ENCODE measurements around the gene SCUBE1. TPM values are rescaled to one million over a fixed set of nuclear protein-coding genes. Genes with fewer than 3 reads are reported as not detected.

SCUBE1 gene
- total RNA-seq, 5 donors from 2014 or later (not counting 1 experiment from before 2014, with no cell fraction given) = 0.03 to 0.10 TPM; not detected in 3

- 32% methylated on average over 63 of the region's 65 CpGs for WGBS (ENCODE audit: insufficient coverage)
- peaks cover 0 to 16% of the 10 kb centered on the region in 2 experiments for H3K4me1 ChIP-seq (ENCODE audit: control insufficient read depth in 1 of 2, extremely low read depth in 1 of 2, insufficient read depth in 2 of 2, low read length in 2 of 2)
- POLR2A ChIA-PET = no interaction called here
- Mint-ChIP-seq H3K9me3 (no peaks in the 10 kb centered on the region), H3K36me3 (no peaks in the 10 kb centered on the region), H3K4me3 (peak overlapping the region in 2 of 3 donors; percentile 7 to 39), H3K27ac (no peak overlapping the region), H3K4me1 (peaks cover 6 to 31% (median 20%) of the 10 kb centered on the region in 3 donors), H3K27me3 (peaks cover 60 to 64% of the 10 kb centered on the region in 2 donors)
- H3K9me3 ChIP-seq = no peaks in the 10 kb centered on the region
- ATAC-seq (replicated peaks in 1 of 4) = peak in 1 of 4 experiments; percentile 7
- no peak overlapping the region for H3K4me3 ChIP-seq (ENCODE audit: control insufficient read depth in 1 of 2, extremely low read depth in 1 of 2, low read length in 1 of 2)
- H3K27me3 ChIP-seq (replicated peaks in 1 of 2; ENCODE audit: control insufficient read depth in 2 of 2, extremely low read depth in 1 of 2, insufficient read depth in 2 of 2, low read length in 1 of 2) = peaks cover 0 to 67% of the 10 kb centered on the region in 2 experiments
- no peaks in the 10 kb centered on the region for H3K36me3 ChIP-seq (ENCODE audit: control insufficient read depth in 2 of 2, extremely low read depth in 1 of 2, insufficient read depth in 1 of 2, low read length in 1 of 2)
- peak in 1 of 35 experiments; percentile 16 for DNase-seq
- CTCF ChIA-PET = interaction anchor here (0.5 to 3.8 kb wide), 5 partner anchors 9 to 111 kb away, joined by 3 to 20 read pairs (median 3); no protein-coding TSS in a partner anchor
- H3K27ac ChIP-seq (ENCODE audit: low read length) = no peak overlapping the region
These were observed 723 bp upstream of the SCUBE1 start for GRCh38 chr22:43343670-43344519.

DNA sequence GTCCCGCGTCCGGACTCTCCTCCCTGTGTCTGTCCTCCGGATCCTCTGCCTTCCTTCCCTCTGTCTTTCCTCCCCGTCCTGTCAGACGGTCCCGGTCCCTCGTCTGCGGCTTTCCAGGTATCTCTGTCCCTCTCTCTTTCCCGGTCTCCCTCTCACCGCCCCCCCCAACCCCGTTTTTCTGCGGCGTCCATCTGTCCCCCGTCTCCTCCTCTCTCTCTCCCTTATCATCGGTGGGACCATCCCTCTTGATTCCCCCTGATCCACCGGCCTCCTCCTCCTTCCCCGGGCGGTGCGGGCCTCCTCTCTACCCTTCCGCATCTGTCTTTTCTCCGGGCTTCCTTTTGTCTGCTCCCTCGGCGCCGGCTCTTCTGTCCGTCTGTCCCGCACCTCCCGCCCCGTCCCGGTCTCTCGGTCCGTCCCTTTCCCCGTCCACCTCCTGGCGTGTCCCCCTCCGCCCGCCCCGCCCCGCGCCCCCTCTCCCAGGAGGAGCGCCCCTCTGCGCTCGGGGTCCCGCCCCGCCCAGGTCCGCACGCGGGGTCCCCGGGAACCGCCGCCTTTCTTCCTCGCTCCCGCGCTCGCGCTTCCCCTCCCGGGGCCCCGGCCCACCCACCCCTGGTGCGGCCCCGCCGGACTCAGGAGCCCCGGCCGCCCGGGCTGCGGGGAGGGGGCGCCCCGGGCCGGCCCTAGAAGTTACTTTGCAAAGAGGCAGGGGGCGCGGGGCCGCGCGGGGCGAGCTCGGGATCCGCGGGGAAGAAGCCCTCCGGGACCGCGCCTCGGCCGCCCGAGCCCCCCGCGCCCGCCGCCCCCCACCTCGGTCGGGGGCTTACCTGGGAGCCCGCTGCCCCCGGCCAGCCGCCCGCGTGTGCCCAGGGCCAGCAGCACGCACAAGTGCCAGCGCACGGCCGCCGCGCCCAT, 568 bp downstream of the SCUBE1 start:
- peak overlapping the region in 2 of 3 donors; percentile 39 to 64 for H3K4me3 Mint-ChIP-seq
- Histone ChIP-seq H3K27ac (ENCODE audit: low read length) (no peak overlapping the region), H3K4me1 (ENCODE audit: control insufficient read depth in 1 of 2, extremely low read depth in 1 of 2, insufficient read depth in 2 of 2, low read length in 2 of 2) (peaks cover 0 to 16% of the 10 kb centered on the region in 2 experiments), H3K36me3 (ENCODE audit: control insufficient read depth in 2 of 2, extremely low read depth in 1 of 2, insufficient read depth in 1 of 2, low read length in 1 of 2) (no peaks in the 10 kb centered on the region), H3K4me3 (ENCODE audit: control insufficient read depth in 1 of 2, extremely low read depth in 1 of 2, low read length in 1 of 2) (no peak overlapping the region), H3K27me3 (replicated peaks in 1 of 2; ENCODE audit: control insufficient read depth in 2 of 2, extremely low read depth in 1 of 2, insufficient read depth in 2 of 2, low read length in 1 of 2) (peaks cover 0 to 66% of the 10 kb centered on the region in 2 experiments), H3K9me3 (no peaks in the 10 kb centered on the region)
- H3K27ac Mint-ChIP-seq = no peak overlapping the region
- H3K36me3 Mint-ChIP-seq = no peaks in the 10 kb centered on the region
- ChIA-PET CTCF (no interaction called here), POLR2A (no interaction called here)
- H3K9me3 Mint-ChIP-seq = no peaks in the 10 kb centered on the region
- DNase-seq (no peak), ATAC-seq (replicated peaks in 1 of 4) (no peak)
- 4% methylated on average over 81 of the region's 99 CpGs for WGBS (ENCODE audit: insufficient coverage)
- peaks cover 6 to 31% (median 20%) of the 10 kb centered on the region in 3 donors for H3K4me1 Mint-ChIP-seq
- H3K27me3 Mint-ChIP-seq = peaks cover 50 to 54% of the 10 kb centered on the region in 2 donors

GRCh38 chr22:43341565-43341964, 1.6 kb downstream of the SCUBE1 start:
- ATAC-seq (replicated peaks in 1 of 4) = no peak
- Mint-ChIP-seq H3K27ac (no peak overlapping the region), H3K4me3 (peak overlapping the region in 2 of 3 donors; percentile 43 to 64), H3K27me3 (peaks cover 43 to 50% of the 10 kb centered on the region in 2 donors), H3K9me3 (no peaks in the 10 kb centered on the region), H3K4me1 (peaks cover 4 to 28% (median 20%) of the 10 kb centered on the region in 3 donors), H3K36me3 (no peaks in the 10 kb centered on the region)
- no peaks in the 10 kb centered on the region for H3K9me3 ChIP-seq
- peaks cover 0 to 15% of the 10 kb centered on the region in 2 experiments for H3K4me1 ChIP-seq (ENCODE audit: control insufficient read depth in 1 of 2, extremely low read depth in 1 of 2, insufficient read depth in 2 of 2, low read length in 2 of 2)
- ChIA-PET POLR2A (no interaction called here), CTCF (no interaction called here)
- DNase-seq = no peak
- 64% methylated on average over 5 of the region's 7 CpGs for WGBS (ENCODE audit: insufficient coverage)
- no peaks in the 10 kb centered on the region for H3K36me3 ChIP-seq (ENCODE audit: control insufficient read depth in 2 of 2, extremely low read depth in 1 of 2, insufficient read depth in 1 of 2, low read length in 1 of 2)
- peaks cover 0 to 66% of the 10 kb centered on the region in 2 experiments for H3K27me3 ChIP-seq (replicated peaks in 1 of 2; ENCODE audit: control insufficient read depth in 2 of 2, extremely low read depth in 1 of 2, insufficient read depth in 2 of 2, low read length in 1 of 2)
- H3K4me3 ChIP-seq (ENCODE audit: control insufficient read depth in 1 of 2, extremely low read depth in 1 of 2, low read length in 1 of 2) = no peak overlapping the region
- H3K27ac ChIP-seq (ENCODE audit: low read length) = no peak overlapping the region

DNA sequence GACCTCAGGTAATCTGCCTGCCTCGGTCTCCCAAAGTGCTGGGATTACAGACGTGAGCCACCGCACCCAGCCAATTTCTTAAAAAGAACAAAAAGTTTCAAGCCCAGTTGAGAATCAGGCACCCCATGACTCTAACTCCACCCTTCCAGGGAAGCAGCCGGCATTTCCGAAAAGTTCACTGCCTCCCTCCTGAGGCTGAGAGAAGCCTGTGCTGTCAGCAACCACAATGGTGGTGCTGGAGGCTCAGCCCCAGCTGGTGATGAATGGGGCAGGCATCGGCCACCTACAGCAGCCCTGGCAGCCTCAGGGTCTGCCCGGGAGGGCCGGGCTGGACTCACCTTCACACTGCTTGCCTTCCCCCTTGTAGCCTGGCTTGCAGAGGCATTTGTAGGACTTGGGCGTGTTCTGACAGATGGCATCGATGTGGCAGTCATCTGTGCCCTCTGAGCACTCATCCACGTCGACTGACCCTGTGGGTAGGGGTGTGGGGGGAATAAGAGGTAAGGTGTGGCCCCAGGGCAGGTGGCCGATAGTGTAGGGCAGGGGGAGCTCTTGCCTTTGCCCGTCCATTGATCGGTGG, 4.3 kb downstream of the SCUBE1 start:
- ChIA-PET POLR2A (interaction anchor here in 1 of 2 donors (0.6 kb wide), 1 partner anchor 597 kb away, joined by 3 read pairs; no protein-coding TSS in a partner anchor), CTCF (no interaction called here)
- no peak overlapping the region for H3K27ac Mint-ChIP-seq
- Histone ChIP-seq H3K9me3 (no peaks in the 10 kb centered on the region), H3K36me3 (ENCODE audit: control insufficient read depth in 2 of 2, extremely low read depth in 1 of 2, insufficient read depth in 1 of 2, low read length in 1 of 2) (no peaks in the 10 kb centered on the region), H3K27ac (ENCODE audit: low read length) (no peak overlapping the region), H3K4me1 (ENCODE audit: control insufficient read depth in 1 of 2, extremely low read depth in 1 of 2, insufficient read depth in 2 of 2, low read length in 2 of 2) (peaks cover 0 to 7% of the 10 kb centered on the region in 2 experiments), H3K27me3 (replicated peaks in 1 of 2; ENCODE audit: control insufficient read depth in 2 of 2, extremely low read depth in 1 of 2, insufficient read depth in 2 of 2, low read length in 1 of 2) (peaks cover 0 to 39% of the 10 kb centered on the region in 2 experiments), H3K4me3 (ENCODE audit: control insufficient read depth in 1 of 2, extremely low read depth in 1 of 2, low read length in 1 of 2) (no peak overlapping the region)
- peaks cover 0 to 16% (median 9%) of the 10 kb centered on the region in 3 donors for H3K4me1 Mint-ChIP-seq
- WGBS (ENCODE audit: insufficient coverage) = 91% methylated on average over 12 of the region's 15 CpGs
- H3K36me3 Mint-ChIP-seq = no peaks in the 10 kb centered on the region
- ATAC-seq (replicated peaks in 1 of 4) = no peak
- DNase-seq = no peak
- H3K9me3 Mint-ChIP-seq = no peaks in the 10 kb centered on the region
- no peak overlapping the region for H3K4me3 Mint-ChIP-seq
- peaks cover 27% of the 10 kb centered on the region in 2 donors for H3K27me3 Mint-ChIP-seq

DNA sequence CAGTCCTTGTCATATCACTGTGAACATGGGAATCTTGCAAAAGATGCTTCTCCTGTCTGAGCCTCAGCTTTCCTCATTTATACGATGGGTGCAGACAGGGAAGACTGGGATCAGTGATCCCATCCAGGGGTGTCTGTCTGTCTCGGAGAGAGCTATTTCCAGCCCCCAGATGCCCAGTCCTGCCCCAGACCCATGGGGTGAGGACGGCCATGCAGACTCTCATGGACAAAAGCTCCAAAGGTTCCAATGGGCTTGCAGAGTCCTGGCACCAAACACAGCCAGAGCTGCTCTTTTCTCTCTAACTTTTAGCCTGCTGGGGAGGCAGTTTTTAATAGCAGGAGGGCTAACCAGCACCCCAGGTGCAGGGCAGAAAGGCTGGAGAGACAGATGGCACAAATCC, 5.2 kb downstream of the SCUBE1 start:
- Histone ChIP-seq H3K27ac (ENCODE audit: low read length) (no peak overlapping the region), H3K36me3 (ENCODE audit: control insufficient read depth in 2 of 2, extremely low read depth in 1 of 2, insufficient read depth in 1 of 2, low read length in 1 of 2) (no peaks in the 10 kb centered on the region), H3K27me3 (replicated peaks in 1 of 2; ENCODE audit: control insufficient read depth in 2 of 2, extremely low read depth in 1 of 2, insufficient read depth in 2 of 2, low read length in 1 of 2) (peaks cover 0 to 39% of the 10 kb centered on the region in 2 experiments), H3K9me3 (no peaks in the 10 kb centered on the region), H3K4me1 (ENCODE audit: control insufficient read depth in 1 of 2, extremely low read depth in 1 of 2, insufficient read depth in 2 of 2, low read length in 2 of 2) (peaks cover 0 to 5% of the 10 kb centered on the region in 2 experiments), H3K4me3 (ENCODE audit: control insufficient read depth in 1 of 2, extremely low read depth in 1 of 2, low read length in 1 of 2) (no peak overlapping the region)
- WGBS (ENCODE audit: insufficient coverage) = 83% methylated on average over 2 of the region's 3 CpGs
- Mint-ChIP-seq H3K4me1 (peaks cover 0 to 16% (median 9%) of the 10 kb centered on the region in 3 donors), H3K9me3 (no peaks in the 10 kb centered on the region), H3K27ac (no peak overlapping the region), H3K4me3 (no peak overlapping the region), H3K36me3 (no peaks in the 10 kb centered on the region), H3K27me3 (peaks cover 25 to 27% of the 10 kb centered on the region in 2 donors)
- no peak for DNase-seq
- POLR2A ChIA-PET = no interaction called here
- no peak for ATAC-seq (replicated peaks in 1 of 4)
- CTCF ChIA-PET = no interaction called here

DNA sequence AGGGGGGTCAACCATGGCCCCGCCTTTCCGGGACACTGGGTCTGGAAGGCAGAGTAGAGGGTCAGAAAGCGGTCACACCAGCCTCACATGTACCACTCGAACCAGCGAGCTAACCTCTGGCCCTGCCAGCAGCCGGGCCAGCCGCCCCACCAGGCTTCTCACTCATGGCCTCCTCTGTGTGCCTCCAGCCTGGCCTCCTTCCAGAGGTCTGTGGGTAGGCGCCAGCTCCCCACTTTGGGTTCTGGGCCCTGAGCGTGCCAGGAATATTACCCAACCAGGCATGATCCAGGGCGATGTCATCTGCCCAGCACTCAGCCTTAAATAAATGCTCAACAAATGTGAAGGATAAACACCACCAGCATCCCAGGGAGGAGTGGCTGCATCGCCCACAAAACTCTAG, 5.8 kb downstream of the SCUBE1 start:
- Mint-ChIP-seq H3K9me3 (no peaks in the 10 kb centered on the region), H3K4me3 (no peak overlapping the region), H3K27me3 (peaks cover 23 to 24% of the 10 kb centered on the region in 2 donors), H3K27ac (no peak overlapping the region), H3K4me1 (peaks cover 0 to 13% (median 7%) of the 10 kb centered on the region in 3 donors), H3K36me3 (no peaks in the 10 kb centered on the region)
- DNase-seq = no peak
- peaks cover 0 to 41% of the 10 kb centered on the region in 2 experiments for H3K27me3 ChIP-seq (replicated peaks in 1 of 2; ENCODE audit: control insufficient read depth in 2 of 2, extremely low read depth in 1 of 2, insufficient read depth in 2 of 2, low read length in 1 of 2)
- H3K9me3 ChIP-seq = no peaks in the 10 kb centered on the region
- POLR2A ChIA-PET = no interaction called here
- CTCF ChIA-PET = no interaction called here
- H3K27ac ChIP-seq (ENCODE audit: low read length) = no peak overlapping the region
- H3K4me3 ChIP-seq (ENCODE audit: control insufficient read depth in 1 of 2, extremely low read depth in 1 of 2, low read length in 1 of 2) = no peak overlapping the region
- WGBS (ENCODE audit: insufficient coverage) = 95% methylated on average over 9 of the region's 11 CpGs
- peaks cover 0 to 3% of the 10 kb centered on the region in 2 experiments for H3K4me1 ChIP-seq (ENCODE audit: control insufficient read depth in 1 of 2, extremely low read depth in 1 of 2, insufficient read depth in 2 of 2, low read length in 2 of 2)
- no peak for ATAC-seq (replicated peaks in 1 of 4)
- H3K36me3 ChIP-seq (ENCODE audit: control insufficient read depth in 2 of 2, extremely low read depth in 1 of 2, insufficient read depth in 1 of 2, low read length in 1 of 2) = no peaks in the 10 kb centered on the region

Measured in T-cell (primary cell).